ENCODE measurements around the gene PHF11.
A peak's percentile ranks its signal among the peaks of the same experiment; 100 is the strongest.

The PHF11 gene

GRCh38 chr13:49569993-49570689 lies 74.4 kb downstream of the PHF11 start:
- CTCF ChIA-PET, result no interaction called here
- POLR2A ChIA-PET (ENCODE audit: low non-redundant PET), result no interaction called here
- no peak overlapping the region for H3K27ac ChIP-seq
- no peak for TF ChIP-seq CTCF (conservative IDR thresholded peaks at IDR 0.05; ENCODE audit: low read depth)
- peak; percentile 37 for DNase-seq (ENCODE audit: low spot score)

- POLR2A ChIA-PET (ENCODE audit: low non-redundant PET), result no interaction called here
- no peak for TF ChIP-seq CTCF (conservative IDR thresholded peaks at IDR 0.05; ENCODE audit: low read depth)
- no peak for DNase-seq (ENCODE audit: low spot score)
- CTCF ChIA-PET, result interaction anchor here (1.1 kb wide), 1 partner anchor 22 kb away, joined by 3 read pairs; no protein-coding TSS in a partner anchor
- H3K27ac ChIP-seq, result no peak overlapping the region; the same call in 1 of the 2 replicates
Observed at GRCh38 chr13:49571299-49572240, 75.8 kb downstream of the PHF11 start.
